ENCODE data around the gene MARCHF10.

The MARCHF10 gene

GRCh38 chr17:62658136-62658920, 149.8 kb downstream of the MARCHF10 start:
- no peak for DNase-seq (ENCODE audit: low read depth)

GRCh38 chr17:62657690-62658089, 150.4 kb downstream of the MARCHF10 start:
- no peak for DNase-seq (ENCODE audit: low read depth)

- DNase-seq (ENCODE audit: low read depth): no peak
Measured at GRCh38 chr17:62657145-62657665, 150.9 kb downstream of the MARCHF10 start.

GRCh38 chr17:62656446-62656845, 151.7 kb downstream of the MARCHF10 start:
- no peak for DNase-seq (ENCODE audit: low read depth)

GRCh38 chr17:62655656-62656055, 152.5 kb downstream of the MARCHF10 start:
- DNase-seq (ENCODE audit: low read depth): no peak

- DNase-seq (ENCODE audit: low read depth): no peak
Measured at GRCh38 chr17:62653826-62654761, 154.0 kb downstream of the MARCHF10 start.

GRCh38 chr17:62653002-62653825, 154.9 kb downstream of the MARCHF10 start:
- peak; percentile 88 for DNase-seq (ENCODE audit: low read depth)

GRCh38 chr17:62652251-62653001, 155.7 kb downstream of the MARCHF10 start:
- DNase-seq (ENCODE audit: low read depth): peak; percentile 12

All from stimulated activated CD8-positive, alpha-beta memory T cell treated with anti-CD3 and anti-CD28 coated beads, Interleukin-4, amount 100 ng/mL, for 24 hours (primary cell).